HTR-8/SVneo (cell line): ENCODE results near the gene RSAD1.

Experiments
- DNase-seq: peaks from one replicate; pipeline ENCODE4 v3.0.0; 2011; ENCODE audit warnings: low spot score, mixed read lengths; ENCODE audit not compliant: insufficient read length
- FAIRE-seq: peaks from 2 replicates; lab custom pipeline; 2011; peaks lifted over from hg19 to GRCh38; lab: Jason Lieb, UNC

RSAD1 gene

DNA sequence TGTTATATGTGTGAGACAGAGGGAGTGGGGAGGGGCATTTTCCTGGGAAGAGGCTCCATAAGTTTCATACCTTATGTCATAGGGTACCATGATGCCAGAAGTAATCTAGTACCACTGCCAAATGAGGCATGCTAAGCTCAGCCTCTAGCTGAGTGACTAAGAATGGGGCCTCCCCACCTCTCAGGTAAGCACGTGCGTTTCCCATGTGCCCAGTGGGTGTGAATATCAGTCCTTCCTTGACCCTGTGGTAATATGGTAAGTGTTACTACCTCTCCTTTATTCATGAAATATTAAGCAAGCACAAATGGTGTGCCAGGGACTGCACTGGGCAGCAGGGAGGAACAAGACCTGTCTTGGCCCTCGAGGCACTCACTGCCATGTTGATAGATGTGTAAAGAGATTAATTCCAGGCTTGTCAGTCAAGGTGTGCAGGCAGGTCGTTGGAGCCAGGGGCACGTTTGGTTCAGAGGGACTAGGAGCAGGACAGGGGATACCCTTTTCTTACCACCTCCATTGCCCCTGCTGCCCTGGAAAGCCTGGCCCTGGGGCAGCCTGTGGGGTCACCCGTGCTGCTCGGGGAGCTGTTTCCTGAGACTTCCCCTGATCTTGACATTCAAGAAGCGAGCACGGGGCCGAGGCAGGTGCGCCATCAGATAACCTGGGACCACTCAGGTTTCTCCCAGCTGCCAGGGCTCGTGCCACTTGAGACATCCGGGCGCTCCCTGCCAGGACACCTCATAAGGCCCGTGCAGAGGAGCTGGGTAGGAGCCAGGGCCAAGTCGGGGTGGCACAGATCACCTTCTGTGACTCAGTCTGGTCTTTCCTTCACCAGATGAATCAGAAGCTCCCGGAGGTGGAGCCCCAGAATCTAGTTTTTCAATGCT lies 8.8 kb downstream of the RSAD1 start:
- DNase-seq = no peak
- FAIRE-seq = peak; percentile 79

DNA sequence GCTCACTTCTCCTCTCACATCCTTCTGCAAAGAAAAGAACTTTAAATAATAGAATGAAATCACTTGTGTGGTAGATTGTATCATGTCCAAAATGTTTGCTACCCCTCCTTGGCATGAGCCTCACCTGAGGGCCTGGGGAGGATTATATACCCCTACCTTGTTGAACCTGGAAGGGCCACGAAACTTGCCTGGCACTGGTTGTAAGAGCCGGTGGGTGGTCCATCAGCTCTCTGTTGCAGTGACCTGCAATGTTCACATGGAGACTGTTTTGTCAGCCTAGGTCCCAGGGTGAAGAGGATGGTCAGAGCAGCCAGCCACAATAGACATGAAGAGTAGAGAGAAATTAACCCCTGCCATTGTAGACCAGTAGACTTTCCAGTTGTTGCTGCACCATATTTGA lies 10.2 kb downstream of the RSAD1 start:
- FAIRE-seq (no peak), DNase-seq (no peak)

DNA sequence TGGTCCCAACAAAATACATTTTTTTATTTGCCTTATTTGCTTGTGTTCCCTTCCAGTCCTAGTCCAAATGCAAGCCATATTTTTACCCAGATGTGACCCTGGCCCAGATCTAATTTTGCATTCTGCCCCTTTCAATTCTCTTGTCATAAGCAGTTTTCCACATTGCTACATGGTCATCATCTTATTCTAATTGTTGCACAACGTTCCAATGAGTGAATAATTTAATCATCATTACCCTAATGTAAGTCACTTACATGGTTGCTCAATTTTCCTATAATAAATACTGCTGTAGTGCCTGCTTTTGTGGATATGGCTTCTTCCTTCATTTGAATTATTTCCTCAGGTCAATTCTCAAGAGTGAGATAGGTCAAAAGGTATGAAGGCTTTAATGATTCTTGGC lies 12.8 kb downstream of the RSAD1 start:
- FAIRE-seq (no peak), DNase-seq (no peak)

DNA sequence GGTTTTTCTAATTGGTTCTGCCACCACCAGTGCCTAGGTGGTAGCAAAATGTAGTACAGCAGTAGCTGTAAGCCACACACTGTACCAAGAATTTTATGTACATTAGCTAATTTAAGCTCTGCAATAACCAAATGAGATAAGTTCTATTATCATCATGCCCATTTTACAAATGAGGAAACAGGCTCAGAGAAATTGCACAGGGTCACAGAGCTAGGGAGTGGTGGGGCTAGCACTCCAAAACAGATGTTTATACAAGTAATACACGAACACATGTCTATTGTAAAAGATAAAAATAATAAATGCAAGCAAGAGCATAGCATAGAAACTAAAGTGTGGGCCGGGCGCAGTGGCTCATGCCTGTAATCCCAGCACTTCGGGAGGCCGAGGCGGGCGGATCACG lies 13.6 kb downstream of the RSAD1 start:
- FAIRE-seq = no peak
- DNase-seq = no peak

DNA sequence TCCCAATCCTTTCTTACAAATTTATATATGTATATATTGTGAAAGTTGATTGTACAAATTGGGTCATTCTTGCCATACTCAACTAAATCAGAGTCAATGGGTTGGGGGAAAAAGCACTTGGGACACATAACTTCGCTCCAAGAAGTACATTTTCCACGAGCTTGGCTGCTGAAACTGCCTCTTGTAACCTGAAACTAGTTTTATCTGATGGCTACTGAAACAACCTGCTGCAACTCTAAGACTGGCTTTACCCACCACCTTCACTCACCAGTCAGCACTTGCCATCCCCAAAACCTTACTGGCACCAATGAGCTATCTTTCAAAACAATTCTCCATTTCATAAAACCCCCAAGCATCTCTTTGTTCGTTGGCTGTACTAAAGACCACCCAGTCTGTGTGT lies 15.1 kb downstream of the RSAD1 start:
- FAIRE-seq = no peak
- DNase-seq = no peak

DNA sequence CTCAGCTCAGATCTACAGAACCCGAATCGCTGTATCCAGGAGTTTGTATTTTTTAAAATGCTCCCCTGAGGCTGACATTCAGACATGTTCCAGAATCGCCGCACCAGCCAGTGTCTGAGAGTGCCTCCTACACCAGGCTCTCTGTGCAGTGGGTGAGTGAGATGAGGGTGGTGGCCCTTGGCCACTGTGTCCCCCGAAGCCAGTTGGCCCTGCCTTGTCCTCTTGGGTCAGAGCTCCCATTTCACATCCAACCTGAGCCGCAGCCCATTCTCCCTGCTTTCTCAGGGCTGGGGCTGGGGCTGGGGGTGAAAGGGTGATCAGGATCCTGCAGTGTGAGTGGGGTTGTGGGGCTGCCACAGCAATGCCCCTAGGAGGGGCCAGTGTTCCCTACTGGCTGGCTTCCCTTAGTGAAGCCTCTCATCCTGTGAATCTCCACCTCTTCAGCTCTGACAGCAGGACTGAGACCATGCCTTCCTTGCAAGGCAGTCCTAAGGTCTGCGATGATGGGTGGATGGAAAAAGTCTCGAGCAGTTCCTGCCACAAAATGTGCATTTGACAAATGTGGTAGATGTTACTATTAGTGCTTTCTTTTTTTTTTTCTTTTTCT lies 16.7 kb downstream of the RSAD1 start:
- FAIRE-seq (no peak), DNase-seq (no peak)

DNA sequence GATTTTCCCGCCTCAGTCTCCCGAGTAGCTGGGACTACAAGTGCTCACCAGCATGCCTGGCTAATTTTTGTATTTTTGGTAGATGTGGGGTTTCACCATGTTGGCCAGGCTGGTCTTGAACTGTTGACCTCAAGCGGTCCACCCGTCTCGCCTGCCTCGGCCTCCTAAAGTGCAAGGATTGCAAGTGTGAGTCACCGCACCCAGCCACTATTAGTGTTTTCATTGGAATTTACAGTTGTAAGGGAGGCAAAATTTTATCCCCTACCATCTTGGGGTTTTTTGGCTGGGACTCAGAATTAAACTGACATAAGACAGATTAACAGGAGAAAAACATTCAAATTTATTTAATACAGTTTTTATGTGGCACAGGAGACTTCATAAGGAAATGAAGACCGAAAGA lies 17.3 kb downstream of the RSAD1 start:
- FAIRE-seq = peak; percentile 20
- DNase-seq = no peak

DNA sequence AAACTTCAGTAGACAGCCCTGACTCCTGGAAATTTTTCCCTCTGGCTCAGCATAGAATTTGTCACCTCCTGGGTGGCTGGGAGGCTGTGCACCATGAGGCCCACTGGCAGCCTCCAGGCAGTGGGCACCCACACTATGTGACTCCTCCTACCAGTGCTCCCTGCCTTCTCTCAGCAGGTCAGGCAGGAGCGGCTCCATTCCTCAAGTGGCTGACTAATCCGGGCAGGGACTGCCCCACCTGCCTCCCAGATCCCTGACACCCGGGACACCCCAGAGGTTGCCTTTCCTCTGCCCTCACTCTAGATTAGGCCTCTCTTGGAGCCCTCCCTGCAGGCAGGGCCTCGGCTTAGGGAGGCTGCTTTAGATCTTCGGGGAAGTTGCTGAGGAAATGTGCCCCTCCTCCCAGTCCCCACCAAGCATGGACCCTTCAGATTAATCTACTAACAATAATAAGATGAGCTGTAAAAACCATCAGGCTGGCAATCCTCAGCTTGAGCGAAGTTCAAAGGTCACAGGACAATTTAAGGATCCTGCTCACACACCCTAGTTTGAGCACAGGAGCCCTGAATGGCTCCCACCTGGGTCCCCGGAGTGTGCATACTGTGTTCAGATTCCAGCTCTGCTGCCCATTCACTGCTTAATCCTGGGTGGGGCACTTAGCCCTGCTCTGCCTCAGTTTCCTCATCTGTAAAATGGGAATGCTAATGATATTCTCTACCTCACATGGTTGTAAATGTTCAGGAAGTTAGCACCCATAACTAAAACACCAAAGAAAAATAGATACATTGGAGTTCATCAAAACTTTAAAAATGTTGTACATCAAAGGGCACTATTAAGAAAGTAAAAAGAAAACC lies 19.6 kb downstream of the RSAD1 start:
- DNase-seq (no peak), FAIRE-seq (no peak)

DNA sequence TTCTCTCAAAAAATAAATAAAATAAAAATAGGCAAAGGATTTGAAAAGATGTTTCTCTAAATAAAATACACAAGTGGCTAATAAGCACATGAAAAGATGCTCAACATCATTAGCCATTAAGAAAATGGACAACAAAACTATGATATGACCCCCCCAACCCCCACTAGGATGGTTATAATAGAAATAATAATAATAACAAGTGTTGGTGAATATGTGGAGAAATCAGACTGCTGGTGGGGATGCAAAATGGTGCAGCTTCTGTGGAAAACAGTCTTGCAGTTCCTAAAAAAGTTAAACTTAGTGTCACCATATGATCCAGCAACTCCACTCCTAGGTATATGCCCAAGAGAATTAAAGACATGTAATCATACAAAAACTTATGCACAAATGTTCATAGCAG lies 20.6 kb downstream of the RSAD1 start:
- no peak for DNase-seq
- FAIRE-seq = no peak

DNA sequence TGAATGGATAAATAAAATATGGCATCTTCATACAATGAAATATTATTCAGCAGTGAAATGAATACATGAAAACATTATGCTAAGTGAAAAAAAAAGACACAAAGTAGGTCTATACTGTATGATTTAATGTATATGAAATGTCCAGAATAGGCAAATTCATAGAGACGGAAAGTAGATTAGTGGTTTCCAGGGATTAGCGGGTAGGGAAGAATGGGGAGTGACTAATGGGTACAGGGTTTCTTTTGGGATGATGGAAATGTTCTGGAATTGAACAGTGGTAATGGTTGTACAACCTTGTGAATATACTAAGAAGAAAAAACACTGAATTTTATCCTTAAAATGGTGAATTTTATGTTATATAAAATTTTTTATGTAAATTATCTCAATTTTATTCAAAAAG lies 21.1 kb downstream of the RSAD1 start:
- no peak for FAIRE-seq
- DNase-seq = no peak

DNA sequence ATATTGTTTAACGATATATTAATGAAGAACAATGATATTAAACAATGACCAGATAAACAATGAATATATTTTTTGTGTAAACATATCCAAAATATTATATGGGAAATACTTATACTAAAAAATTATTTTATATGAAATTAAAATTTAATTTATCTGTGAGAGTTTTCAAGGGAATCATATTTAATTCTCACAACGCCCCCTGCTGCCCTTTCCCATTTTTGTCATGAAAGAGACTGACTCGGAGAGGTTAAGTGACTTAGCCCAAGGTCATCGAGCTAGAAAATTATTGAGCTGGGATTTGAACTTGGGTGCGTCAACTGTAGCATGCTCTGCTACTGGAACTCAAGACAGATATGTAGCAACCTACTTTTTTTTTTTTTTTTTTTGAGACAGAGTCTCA lies 22.4 kb downstream of the RSAD1 start:
- no peak for FAIRE-seq
- no peak for DNase-seq

DNA sequence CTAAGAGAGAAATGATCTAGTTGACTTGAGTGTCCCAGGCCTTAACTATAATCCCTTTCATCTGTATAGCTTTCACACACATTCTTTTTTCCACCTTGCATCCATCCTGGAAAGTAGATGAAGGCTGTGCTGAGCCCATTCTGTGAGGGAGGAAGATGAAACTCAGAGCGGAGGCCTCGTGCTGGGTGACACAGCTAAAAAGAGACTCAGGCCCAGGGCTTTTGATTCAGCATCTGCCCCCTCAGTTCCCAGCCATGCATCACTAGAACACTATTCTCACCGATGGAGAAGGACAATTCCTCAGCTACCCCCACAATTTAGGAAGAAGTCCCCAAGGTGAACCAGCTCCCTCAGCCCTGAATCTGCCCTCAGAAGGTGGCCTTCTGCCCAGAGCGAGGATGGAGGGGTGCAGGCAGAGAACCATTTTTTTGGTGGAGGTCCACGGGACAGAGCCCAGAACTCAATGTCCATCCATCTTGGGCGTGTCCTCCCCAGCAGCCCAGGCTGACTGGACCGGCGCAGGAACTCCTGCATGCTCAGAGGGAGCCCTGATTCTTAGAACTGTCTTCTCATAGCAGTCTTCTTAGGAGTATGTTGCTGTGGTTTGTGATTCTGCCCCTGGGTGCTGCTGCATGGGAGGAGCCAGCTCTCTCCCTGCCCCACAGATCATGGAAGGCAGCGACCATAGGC lies 23.8 kb downstream of the RSAD1 start:
- FAIRE-seq (no peak), DNase-seq (no peak)

DNA sequence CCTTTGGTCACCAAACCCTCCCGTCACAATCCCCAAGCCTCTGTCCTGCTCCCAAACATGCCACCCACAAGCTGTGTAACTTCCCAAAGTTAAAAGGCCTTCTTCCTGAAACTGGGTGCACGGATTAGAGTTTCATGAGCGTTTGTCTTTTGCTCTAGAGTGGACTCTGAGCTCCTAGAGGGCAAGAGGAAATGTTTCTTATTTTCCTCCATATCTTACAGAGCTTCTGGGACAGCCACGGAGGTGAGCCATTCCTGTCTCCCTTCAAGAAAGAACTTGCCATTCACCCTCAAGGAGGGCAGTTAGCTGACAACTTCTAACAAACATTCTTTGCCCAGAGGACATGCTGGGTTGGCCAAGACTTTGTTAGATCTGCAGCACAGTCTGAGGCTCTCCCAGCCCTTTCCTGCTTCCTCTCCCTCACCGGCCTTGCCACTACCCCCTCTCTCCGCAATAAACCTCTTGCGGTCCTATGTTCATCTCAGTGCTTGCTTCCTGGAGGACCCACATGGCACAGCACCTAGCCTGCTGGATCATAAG lies 27.0 kb downstream of the RSAD1 start:
- FAIRE-seq (peak; percentile 46), DNase-seq (no peak)

DNA sequence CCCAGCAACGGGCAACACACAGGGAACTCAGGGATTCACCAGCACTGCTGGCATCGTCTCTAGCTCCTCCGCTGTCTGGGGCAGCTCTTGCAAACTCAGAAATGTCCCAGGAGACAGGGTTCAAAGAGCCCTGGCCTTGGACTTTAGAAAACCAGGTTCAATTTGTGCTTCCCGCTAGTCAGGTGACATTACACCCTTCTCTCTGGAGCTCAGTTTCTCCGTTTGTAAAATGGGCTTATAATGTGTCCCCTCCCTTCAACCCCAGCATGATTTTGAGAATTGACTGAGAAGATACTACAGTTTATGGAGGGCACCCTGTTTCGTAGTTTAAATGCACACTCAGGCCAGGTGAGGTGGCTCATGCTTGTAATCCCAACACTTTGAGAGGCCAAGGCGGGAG lies 27.6 kb downstream of the RSAD1 start:
- FAIRE-seq = no peak

DNA sequence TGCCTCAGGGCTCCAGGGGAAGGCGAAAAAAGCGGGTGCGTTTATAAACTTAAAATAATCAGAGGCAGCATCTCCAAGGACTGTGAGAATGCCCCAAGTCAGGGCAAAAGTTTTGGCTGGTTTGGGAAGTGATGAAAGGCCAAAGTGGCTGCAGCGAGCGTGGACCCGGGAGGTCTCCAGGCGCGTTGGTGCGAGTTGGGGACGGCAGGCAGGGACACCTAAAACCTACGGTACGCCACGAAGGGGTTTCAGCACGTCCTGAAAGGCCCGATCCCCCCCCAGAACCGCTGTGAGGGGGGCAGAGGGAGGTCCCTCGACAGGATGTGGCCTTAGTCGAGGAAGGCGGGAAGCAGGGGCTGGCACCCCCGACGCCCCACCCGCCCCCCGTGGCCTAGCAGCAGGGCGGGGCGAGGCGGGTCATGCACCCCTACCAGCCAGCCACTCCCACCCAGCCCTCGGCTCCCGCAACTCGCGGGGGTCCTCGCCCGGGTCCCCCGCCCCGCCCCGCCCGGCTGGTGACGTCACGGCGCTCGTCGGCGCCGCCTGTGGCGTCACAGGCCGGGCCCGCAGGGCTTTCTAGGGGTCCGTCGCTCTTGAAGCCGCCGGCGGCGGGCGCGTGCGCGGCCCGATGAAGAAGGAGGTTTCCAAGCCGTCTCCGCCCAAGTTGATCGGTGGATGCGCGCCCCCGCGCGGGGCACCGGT lies 29.4 kb downstream of the RSAD1 start, which contains the start of gene MYCBPAP:
TSS of gene MYCBPAP (plus strand) at position 569 of the 702 bp plus-strand sequence. CDS start 236 bp downstream, outside the sequence.
- DNase-seq (peak; percentile 59), FAIRE-seq (no peak)

More for the DNA sequence above, 27.6 kb downstream of the RSAD1 start:
- no peak for DNase-seq

DNA sequence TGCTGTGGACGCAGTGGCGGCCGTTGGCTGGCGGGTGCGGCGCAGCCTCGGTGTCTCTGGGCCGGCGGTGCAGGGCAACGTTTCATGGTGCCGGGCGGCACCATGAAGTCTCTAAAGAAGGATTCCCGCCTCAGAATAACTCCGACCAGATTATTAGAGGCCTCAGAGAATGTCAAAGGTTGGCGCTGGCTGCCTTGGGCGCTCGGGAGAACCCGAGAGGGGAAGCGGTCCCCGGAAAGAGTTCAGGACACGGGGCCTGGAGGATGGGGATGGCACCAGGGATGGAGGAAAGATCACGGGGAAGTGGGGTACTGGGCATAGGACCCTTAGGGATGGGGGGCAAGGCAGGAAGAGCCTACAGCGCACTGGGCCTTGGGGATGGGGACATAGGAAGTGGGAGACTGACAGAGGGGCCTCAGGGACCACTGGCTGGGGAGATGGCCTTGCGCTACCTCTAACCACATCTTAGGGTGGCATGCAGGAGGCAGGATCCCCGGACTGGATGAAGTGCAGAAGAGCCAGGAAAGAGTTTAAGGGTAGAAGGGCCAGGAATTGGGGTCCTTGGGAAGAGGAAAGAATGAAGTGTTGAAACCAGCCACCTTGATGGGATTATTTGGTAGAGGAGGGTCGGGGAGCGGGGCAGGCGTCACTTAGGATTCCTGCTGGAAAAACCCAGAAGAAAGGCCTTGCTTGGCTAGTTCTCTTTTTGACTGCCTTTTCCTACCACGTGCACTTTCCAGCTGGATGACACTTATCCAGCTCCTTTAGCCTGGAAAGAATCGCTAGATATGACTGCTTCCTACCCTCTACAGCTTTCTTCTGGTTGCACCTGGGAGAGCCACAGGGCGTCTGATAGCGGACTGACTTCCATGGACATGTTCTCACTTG lies 30.2 kb downstream of the RSAD1 start:
- DNase-seq (no peak), FAIRE-seq (no peak)

DNA sequence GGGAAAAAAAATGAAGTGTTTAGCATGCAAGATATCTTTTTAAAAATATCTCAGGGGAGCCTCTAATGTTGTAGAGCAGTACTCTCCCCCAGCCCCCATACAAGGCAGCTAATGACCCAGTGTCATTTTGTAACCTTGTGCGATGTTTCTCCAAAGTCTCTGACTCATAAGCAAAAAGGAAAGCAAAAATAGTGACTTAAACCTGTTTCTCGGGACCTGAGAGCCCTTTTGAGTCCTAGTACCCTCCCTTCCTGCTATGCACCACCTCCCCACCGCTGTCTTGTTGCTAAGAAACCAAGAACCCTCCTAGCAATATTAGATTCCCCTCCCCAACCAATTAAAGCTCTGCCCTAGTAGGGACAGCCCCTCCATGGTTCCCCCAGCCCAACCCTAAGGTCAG lies 32.4 kb downstream of the RSAD1 start:
- FAIRE-seq (no peak), DNase-seq (no peak)

DNA sequence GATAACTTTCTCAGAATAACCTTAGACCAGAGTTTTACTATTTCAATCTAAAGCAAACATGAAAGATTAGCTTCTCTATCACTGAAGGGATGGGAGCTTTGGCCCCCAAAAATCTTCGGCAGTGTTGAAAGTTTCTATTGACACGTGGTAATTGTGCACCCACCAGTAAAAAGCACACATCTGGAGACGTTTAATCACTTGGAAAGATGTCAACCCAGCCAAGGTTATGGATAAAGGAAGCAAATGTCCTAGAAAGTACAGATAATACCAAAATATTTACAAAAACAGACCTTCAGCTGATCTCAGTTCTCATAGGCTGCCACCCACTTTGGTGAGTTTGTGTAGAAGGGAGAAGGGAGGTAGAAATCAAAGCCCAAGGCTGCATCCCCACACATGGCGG lies 34.8 kb downstream of the RSAD1 start:
- FAIRE-seq (peak; percentile 40), DNase-seq (no peak)
